Measurements from ENCODE around the gene BST2.

BST2 gene

DNA sequence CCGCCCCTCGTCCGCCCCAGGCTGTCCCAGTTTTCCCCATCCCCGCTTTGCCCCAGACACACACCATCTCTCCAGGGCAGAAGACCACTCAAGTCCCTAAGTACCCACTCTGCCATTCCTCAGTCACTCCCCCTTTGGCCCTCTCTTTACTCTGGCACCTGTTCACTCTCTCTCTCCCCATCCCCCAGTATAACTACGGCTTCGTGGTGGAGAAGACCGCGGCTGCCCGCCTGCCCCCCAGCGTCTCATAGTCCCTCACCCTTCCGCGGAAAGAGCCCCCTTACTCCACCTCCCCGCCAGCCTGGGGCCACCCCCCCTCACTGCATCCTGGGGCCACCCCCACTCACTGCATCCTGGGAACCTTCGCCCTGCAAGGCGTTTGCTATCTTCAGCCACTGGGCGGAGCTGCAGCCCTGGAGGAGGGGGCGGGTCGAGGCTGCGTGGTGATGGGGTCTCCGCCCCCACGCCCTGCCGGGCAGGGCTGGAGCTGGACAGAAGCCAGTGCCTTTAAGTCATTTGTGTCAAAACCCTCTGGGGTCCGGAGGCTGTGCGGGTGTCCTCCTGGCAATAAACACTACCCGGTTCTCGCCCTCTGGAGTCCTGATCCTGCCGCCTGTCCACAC, 19.4 kb upstream of the BST2 start:
- no peak overlapping the region for H3K27ac ChIP-seq
- TF ChIP-seq CTCF (conservative IDR thresholded peaks at IDR 0.05) = peak; percentile 30; the same call in 1 of the 2 replicates

DNA sequence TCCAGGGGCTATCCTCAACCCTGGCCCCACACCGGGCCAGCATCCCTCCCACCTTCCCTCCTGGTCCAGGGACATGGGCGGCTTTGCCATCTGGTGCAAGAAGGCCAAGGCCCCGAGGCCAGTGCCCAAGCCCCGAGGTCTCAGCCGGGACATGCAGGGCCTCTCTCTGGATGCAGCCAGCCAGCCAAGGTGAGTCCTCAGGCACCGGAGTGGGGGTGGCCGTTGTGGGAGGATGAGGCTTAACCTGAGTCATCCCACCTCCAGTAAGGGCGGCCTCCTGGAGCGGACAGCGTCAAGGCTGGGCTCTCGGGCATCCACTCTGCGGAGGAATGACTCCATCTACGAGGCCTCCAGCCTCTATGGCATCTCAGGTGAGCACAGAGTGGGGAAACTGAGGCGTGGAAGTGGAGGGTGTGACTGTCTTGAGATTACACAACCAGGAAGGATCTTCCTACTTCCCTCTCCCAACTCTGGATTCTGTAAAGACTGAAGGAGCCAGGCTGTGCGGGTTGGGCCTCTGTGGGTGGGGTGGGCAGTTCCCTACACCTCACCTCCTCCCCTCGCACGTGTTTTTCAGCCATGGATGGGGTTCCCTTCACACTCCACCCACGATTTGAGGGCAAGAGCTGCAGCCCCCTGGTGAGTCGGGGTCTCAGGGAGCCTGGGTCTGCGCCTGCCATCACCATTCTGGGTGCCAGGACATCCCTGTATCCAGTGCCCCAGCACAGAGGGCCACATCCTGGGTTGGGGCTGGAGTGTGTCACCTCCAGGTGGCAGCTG, 18.2 kb upstream of the BST2 start:
- H3K27ac ChIP-seq = no peak overlapping the region
- no peak for TF ChIP-seq CTCF (conservative IDR thresholded peaks at IDR 0.05)

DNA sequence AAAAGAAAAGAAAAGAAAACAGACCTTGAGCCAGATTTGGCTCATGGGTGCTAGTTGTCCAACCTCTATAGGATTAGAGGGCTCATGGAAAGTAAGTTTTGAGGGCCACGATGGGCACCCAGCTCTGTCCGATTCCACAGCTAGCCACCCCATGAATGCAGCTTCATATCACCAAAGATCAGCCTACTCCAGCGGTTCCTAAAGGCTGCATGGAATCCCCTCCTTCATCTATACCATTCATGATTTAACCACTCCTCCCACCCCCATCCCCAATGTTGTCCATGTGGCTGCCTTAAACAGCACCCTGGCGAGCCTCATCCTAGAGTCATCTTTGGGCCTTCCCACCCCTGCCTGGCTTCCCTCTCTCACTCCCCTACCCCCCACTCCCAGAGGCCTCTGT, 16.5 kb upstream of the BST2 start:
- no peak overlapping the region for H3K27ac ChIP-seq

GRCh38 chr19:17420475-17420924, 15.1 kb upstream of the BST2 start:
- no peak for TF ChIP-seq CTCF (conservative IDR thresholded peaks at IDR 0.05)
- peak overlapping the region; percentile 74 for H3K27ac ChIP-seq

More for the DNA sequence above, 16.5 kb upstream of the BST2 start:
- TF ChIP-seq CTCF (conservative IDR thresholded peaks at IDR 0.05) = no peak

GRCh38 chr19:17419621-17420474, 14.4 kb upstream of the BST2 start, which contains the start of gene MVB12A:
MVB12A (plus strand) TSS chr19:17420047; CDS start chr19:17420136, 89 bp downstream.
- no peak for TF ChIP-seq CTCF (conservative IDR thresholded peaks at IDR 0.05)
- peak within 1 kb of the TSS; percentile 74 for H3K27ac ChIP-seq

DNA sequence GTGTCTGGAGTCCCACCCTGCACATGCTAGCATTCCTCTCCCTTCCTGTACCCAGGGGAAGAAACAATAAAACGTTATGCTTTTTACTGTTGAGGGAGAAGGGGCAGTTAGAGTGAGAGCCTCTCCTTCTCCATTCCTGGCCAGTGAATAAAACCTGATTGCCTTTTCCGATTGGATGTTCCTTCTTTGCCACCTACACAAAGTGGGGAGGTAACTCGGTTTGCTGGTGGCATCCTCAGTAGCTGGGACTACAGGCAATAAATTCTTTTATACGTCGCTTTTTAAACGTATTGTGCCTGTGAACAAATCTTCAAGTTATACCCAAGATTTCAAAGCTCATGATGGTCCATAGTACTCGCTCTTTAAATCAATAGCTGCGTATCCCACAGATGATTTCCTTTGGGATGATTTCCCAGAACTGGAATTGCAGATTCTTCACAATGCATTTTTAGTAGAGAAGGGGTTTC, 13.8 kb upstream of the BST2 start:
- TF ChIP-seq CTCF (conservative IDR thresholded peaks at IDR 0.05) = no peak
- peak overlapping the region; percentile 74 for H3K27ac ChIP-seq

DNA sequence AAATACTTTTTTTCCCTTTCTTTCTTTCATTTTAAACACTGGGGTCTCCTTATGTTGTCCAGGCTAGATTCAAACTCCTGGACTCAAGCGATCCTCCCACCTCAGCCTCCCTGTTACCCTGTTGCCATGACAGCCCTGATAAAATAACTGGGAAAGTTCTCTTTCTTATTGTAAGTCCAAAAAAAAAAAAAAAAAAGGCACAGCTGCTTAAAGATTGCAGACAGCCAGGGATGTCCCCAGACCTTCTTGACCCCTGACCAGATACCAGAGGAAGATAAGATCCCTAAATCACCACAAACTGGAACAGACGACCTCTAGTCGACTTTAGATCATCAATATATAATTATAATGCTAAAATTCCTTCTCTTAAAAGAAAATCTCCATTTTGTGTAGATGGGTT, 13.3 kb upstream of the BST2 start:
- 0 out of 2 replicates have a peak overlapping the region, but pooled peaks have one; percentile 74 for H3K27ac ChIP-seq
- no peak for TF ChIP-seq CTCF (conservative IDR thresholded peaks at IDR 0.05)
